ENCODE data around the gene ALPK3. TPM values are rescaled to one million over a fixed set of nuclear protein-coding genes. Genes with fewer than 3 reads are reported as not detected.
A peak's percentile ranks its signal among the peaks of the same experiment; 100 is the strongest.

The ALPK3 gene
- total RNA-seq, 6 donors from 2014 or later = 7.9 to 36.4 (median 13.0) TPM

GRCh38 chr15:84855136-84855535 is 38.0 kb downstream of the ALPK3 start:
- H3K9me3 ChIP-seq = no peaks in the 10 kb centered on the region
- TF ChIP-seq POLR2AphosphoS5 (IDR thresholded peaks at IDR 0.05) (no peak), POLR2A (IDR thresholded peaks at IDR 0.05) (no peak), EP300 (IDR thresholded peaks at IDR 0.05) (no peak)
- TF ChIP-seq, protein P1, sequence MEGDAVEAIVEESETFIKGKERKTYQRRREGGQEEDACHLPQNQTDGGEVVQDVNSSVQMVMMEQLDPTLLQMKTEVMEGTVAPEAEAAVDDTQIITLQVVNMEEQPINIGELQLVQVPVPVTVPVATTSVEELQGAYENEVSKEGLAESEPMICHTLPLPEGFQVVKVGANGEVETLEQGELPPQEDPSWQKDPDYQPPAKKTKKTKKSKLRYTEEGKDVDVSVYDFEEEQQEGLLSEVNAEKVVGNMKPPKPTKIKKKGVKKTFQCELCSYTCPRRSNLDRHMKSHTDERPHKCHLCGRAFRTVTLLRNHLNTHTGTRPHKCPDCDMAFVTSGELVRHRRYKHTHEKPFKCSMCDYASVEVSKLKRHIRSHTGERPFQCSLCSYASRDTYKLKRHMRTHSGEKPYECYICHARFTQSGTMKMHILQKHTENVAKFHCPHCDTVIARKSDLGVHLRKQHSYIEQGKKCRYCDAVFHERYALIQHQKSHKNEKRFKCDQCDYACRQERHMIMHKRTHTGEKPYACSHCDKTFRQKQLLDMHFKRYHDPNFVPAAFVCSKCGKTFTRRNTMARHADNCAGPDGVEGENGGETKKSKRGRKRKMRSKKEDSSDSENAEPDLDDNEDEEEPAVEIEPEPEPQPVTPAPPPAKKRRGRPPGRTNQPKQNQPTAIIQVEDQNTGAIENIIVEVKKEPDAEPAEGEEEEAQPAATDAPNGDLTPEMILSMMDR (IDR thresholded peaks at IDR 0.05) = no peak
- no peak for ATAC-seq (ENCODE audit: low FRiP score in 2 of 2)
- no peak for DNase-seq
- WGBS, 2 donors = 75 to 78% methylated on average over 9 of the region's 9 CpGs
- H3K27ac ChIP-seq = no peak overlapping the region
- H3K4me1 ChIP-seq = peaks cover 0 to 10% (median 0%) of the 10 kb centered on the region in 4 donors
- no peaks in the 10 kb centered on the region for H3K27me3 ChIP-seq
- H3K4me3 ChIP-seq = no peak overlapping the region
- peaks cover 0 to 11% (median 8%) of the 10 kb centered on the region in 4 donors for H3K36me3 ChIP-seq

GRCh38 chr15:84855765-84856164 is 38.6 kb downstream of the ALPK3 start:
- Histone ChIP-seq H3K27me3 (no peaks in the 10 kb centered on the region), H3K4me1 (peaks cover 0 to 10% (median 0%) of the 10 kb centered on the region in 4 donors), H3K36me3 (peaks cover 0 to 11% (median 8%) of the 10 kb centered on the region in 4 donors), H3K9me3 (no peaks in the 10 kb centered on the region), H3K27ac (no peak overlapping the region), H3K4me3 (no peak overlapping the region)
- DNase-seq = no peak
- ATAC-seq (ENCODE audit: low FRiP score in 2 of 2) = no peak
- TF ChIP-seq EP300 (IDR thresholded peaks at IDR 0.05) = no peak
- no peak for TF ChIP-seq POLR2A (IDR thresholded peaks at IDR 0.05)
- TF ChIP-seq, protein P1 (IDR thresholded peaks at IDR 0.05) = no peak
- TF ChIP-seq POLR2AphosphoS5 (IDR thresholded peaks at IDR 0.05) = no peak

- no peak overlapping the region for H3K27ac ChIP-seq
- WGBS, 2 donors = 95% methylated on average over 7 to 16 of the region's 16 CpGs
- H3K4me3 ChIP-seq = no peak overlapping the region
- DNase-seq (no peak), ATAC-seq (ENCODE audit: low FRiP score in 2 of 2) (no peak)
- peaks cover 0 to 11% (median 8%) of the 10 kb centered on the region in 4 donors for H3K36me3 ChIP-seq
- no peaks in the 10 kb centered on the region for H3K27me3 ChIP-seq
- H3K9me3 ChIP-seq = no peaks in the 10 kb centered on the region
- peaks cover 0 to 10% (median 0%) of the 10 kb centered on the region in 4 donors for H3K4me1 ChIP-seq
- TF ChIP-seq POLR2AphosphoS5 (IDR thresholded peaks at IDR 0.05) = no peak
- TF ChIP-seq EP300 (IDR thresholded peaks at IDR 0.05) = no peak
- TF ChIP-seq, protein P1 (IDR thresholded peaks at IDR 0.05) = no peak
- TF ChIP-seq POLR2A (IDR thresholded peaks at IDR 0.05) = no peak
Measured at GRCh38 chr15:84856731-84857417, 39.7 kb downstream of the ALPK3 start.

DNA sequence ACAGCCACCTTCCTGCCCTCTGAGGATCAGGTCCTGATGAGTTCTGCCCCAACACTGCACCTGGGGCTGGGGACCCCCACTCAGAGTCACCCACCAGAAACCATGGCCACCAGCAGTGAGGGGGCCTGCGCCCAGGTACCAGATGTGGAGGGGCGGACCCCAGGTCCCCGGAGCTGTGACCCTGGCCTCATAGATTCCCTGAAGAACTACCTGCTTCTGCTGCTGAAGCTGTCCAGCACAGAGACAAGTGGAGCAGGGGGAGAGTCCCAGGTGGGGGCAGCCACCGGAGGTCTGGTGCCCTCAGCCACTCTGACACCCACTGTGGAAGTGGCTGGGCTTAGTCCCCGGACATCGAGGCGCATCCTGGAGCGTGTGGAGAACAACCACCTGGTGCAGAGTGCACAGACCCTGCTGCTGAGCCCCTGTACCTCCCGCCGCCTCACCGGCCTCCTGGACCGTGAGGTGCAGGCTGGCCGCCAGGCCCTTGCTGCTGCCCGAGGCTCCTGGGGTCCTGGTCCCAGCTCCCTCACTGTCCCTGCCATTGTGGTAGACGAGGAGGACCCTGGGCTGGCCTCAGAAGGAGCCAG is 40.4 kb downstream of the ALPK3 start:
- no peaks in the 10 kb centered on the region for H3K9me3 ChIP-seq
- ATAC-seq (ENCODE audit: low FRiP score in 2 of 2) = peak in 1 of 2 donors; percentile 30
- peaks cover 0 to 10% (median 0%) of the 10 kb centered on the region in 4 donors for H3K4me1 ChIP-seq
- H3K27me3 ChIP-seq = no peaks in the 10 kb centered on the region
- DNase-seq = peak in 1 of 2 donors; percentile 48
- TF ChIP-seq EP300 (IDR thresholded peaks at IDR 0.05) (no peak), POLR2AphosphoS5 (IDR thresholded peaks at IDR 0.05) (no peak), POLR2A (IDR thresholded peaks at IDR 0.05) (no peak)
- TF ChIP-seq, protein P1 (IDR thresholded peaks at IDR 0.05) = no peak
- no peak overlapping the region for H3K27ac ChIP-seq
- peaks cover 0 to 11% (median 8%) of the 10 kb centered on the region in 4 donors for H3K36me3 ChIP-seq
- no peak overlapping the region for H3K4me3 ChIP-seq
- WGBS, 2 donors = 79 to 96% methylated on average over 5 to 6 of the region's 15 CpGs
